Skeletal muscle tissue (tissue), 4 donors: ENCODE measurements around the gene VAX1. TPM values are rescaled to one million over a fixed set of nuclear protein-coding genes. Genes with fewer than 3 reads are reported as not detected.

Experiments
- H3K27ac ChIP-seq: one replicate; pipeline ENCODE4 v1.7.0; 2013; ENCODE audit warnings: mild to moderate bottlenecking, low read depth, low read length, inconsistent platforms
- H3K27me3 ChIP-seq, 3 donors: one replicate each; pipeline ENCODE4 v1.7.0; 2013; ENCODE audit warnings: low read length in 3 of 3; ENCODE audit not compliant: control insufficient read depth in 3 of 3, insufficient read depth in 3 of 3
- H3K36me3 ChIP-seq, 3 donors: one replicate each; pipeline ENCODE4 v1.7.0; 2013; ENCODE audit warnings: low read length in 3 of 3; ENCODE audit not compliant: control insufficient read depth in 3 of 3, insufficient read depth in 3 of 3
- H3K4me1 ChIP-seq, 3 donors: one replicate each; pipeline ENCODE4 v1.7.0; 2013; ENCODE audit warnings: low read length in 3 of 3, mild to moderate bottlenecking in 3 of 3; ENCODE audit not compliant: control insufficient read depth in 3 of 3, insufficient read depth in 3 of 3
- H3K4me3 ChIP-seq, 3 donors: one replicate each; pipeline ENCODE4 v1.7.0; 2013; ENCODE audit warnings: low read length in 3 of 3
- H3K9ac ChIP-seq, 3 donors: one replicate each; pipeline ENCODE4 v1.7.0; 2013; ENCODE audit warnings: low read length in 3 of 3, mild to moderate bottlenecking in 3 of 3, moderate library complexity in 2 of 3, low read depth in 1 of 3
- H3K9me3 ChIP-seq, 3 donors: one replicate each; pipeline ENCODE4 v1.7.0; 2013; ENCODE audit warnings: low read length in 3 of 3; ENCODE audit not compliant: control insufficient read depth in 3 of 3
- total RNA-seq: library from RNA; depleted of rRNA; stranded (reverse); fragments of >200 nt; gene quantifications from one replicate; pipeline ENCODE4 v1.2.3, GENCODE V29; 2014
- donor health status: Osteomylitis.

Gene VAX1
- total RNA-seq, 1 donor from 2014 or later: not detected

GRCh38 chr10:117170244-117170643, 32.2 kb upstream of the VAX1 start:
- Histone ChIP-seq H3K27me3 (peaks cover 84 to 89% (median 89%) of the 10 kb centered on the region in 3 donors), H3K9me3 (no peaks in the 10 kb centered on the region), H3K36me3 (no peaks in the 10 kb centered on the region), H3K4me3 (no peak overlapping the region), H3K9ac (no peak overlapping the region), H3K4me1 (peaks cover 10 to 18% (median 16%) of the 10 kb centered on the region in 3 donors), H3K27ac (no peak overlapping the region)

DNA sequence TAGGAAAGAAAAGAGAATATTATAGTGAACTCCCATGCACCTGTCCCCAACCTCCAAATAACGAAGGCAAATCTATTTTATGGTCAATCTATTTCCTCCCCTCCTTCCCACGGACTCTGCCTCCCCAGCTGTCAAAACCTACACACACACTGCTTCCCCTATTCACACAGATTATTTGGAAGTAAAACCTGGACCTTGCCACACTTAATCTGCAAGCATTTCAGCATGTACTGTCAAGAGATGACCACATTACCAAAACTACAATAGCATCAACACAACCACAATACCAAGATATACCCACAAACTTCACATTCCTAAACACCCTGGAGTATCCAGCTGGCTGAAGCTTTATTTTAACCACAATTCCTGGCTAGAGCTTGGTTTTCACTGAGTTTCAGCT, 31.4 kb upstream of the VAX1 start:
- peaks cover 90 to 95% (median 91%) of the 10 kb centered on the region in 3 donors for H3K27me3 ChIP-seq
- H3K9me3 ChIP-seq: no peaks in the 10 kb centered on the region
- H3K36me3 ChIP-seq: no peaks in the 10 kb centered on the region
- no peak overlapping the region for H3K4me3 ChIP-seq
- H3K27ac ChIP-seq: no peak overlapping the region
- H3K4me1 ChIP-seq: peaks cover 10 to 14% (median 14%) of the 10 kb centered on the region in 3 donors
- H3K9ac ChIP-seq: no peak overlapping the region

- H3K9ac ChIP-seq: no peak overlapping the region
- H3K4me3 ChIP-seq: no peak overlapping the region
- no peaks in the 10 kb centered on the region for H3K9me3 ChIP-seq
- H3K4me1 ChIP-seq: peaks cover 10 to 14% (median 13%) of the 10 kb centered on the region in 3 donors
- peaks cover 90 to 95% (median 94%) of the 10 kb centered on the region in 3 donors for H3K27me3 ChIP-seq
- H3K36me3 ChIP-seq: no peaks in the 10 kb centered on the region
- H3K27ac ChIP-seq: no peak overlapping the region
Observed at GRCh38 chr10:117168729-117169128, 30.7 kb upstream of the VAX1 start.

DNA sequence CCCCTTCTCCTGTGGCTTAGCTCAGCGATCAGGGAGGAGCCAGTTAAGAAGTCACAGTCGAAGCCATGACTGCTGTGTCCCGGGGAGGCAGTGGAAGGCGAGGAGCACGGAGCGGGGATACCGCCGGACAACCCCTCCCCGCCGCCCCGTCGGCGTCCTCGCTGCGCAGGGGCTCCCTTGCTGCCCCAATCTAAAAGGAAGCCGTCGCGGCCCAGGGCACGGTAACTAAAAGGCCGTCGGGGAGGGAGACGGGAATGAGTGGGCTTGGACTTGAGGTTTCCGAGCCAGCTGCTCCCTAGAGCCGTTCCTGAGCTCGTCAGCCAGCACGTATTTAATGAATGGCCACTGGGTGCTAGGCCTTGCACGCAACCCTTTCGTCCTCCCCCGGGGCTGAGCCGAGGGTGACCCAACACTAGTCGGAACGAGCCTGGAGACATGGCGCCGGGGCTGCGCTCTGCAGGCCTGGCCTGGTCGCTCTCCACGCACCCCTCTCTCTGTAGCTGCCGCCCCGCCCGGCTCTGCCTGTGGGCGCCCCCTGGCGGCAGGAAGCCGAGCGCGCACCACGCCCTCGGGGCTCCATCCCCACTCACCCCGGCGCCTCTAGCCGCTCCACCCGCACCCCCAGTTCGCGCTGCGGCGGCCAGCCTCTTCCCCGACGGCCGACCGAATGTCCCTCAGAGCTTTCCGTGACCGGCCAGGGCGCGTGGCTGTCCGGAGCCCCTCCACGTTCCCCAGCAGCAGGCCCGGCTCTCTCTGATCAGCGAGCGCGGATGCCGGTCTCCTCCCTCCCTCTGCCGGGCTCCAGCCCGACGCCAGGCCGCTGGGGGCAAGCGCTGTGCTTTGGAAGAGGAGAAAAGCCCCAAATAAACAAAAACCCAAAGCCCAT, 30.0 kb upstream of the VAX1 start:
- no peaks in the 10 kb centered on the region for H3K36me3 ChIP-seq
- no peak overlapping the region for H3K9ac ChIP-seq
- H3K27ac ChIP-seq: no peak overlapping the region
- peaks cover 90 to 95% (median 95%) of the 10 kb centered on the region in 3 donors for H3K27me3 ChIP-seq
- H3K4me1 ChIP-seq: peaks cover 10 to 14% (median 13%) of the 10 kb centered on the region in 3 donors
- H3K9me3 ChIP-seq: no peaks in the 10 kb centered on the region
- H3K4me3 ChIP-seq: peak overlapping the region; percentile 29 to 51 (median 46)

- H3K9ac ChIP-seq: no peak overlapping the region
- H3K9me3 ChIP-seq: no peaks in the 10 kb centered on the region
- H3K27ac ChIP-seq: no peak overlapping the region
- no peak overlapping the region for H3K4me3 ChIP-seq
- peaks cover 93 to 94% (median 93%) of the 10 kb centered on the region in 3 donors for H3K27me3 ChIP-seq
- H3K36me3 ChIP-seq: no peaks in the 10 kb centered on the region
- H3K4me1 ChIP-seq: peaks cover 10 to 14% (median 13%) of the 10 kb centered on the region in 3 donors
Observed at GRCh38 chr10:117167346-117167788, 29.3 kb upstream of the VAX1 start.

DNA sequence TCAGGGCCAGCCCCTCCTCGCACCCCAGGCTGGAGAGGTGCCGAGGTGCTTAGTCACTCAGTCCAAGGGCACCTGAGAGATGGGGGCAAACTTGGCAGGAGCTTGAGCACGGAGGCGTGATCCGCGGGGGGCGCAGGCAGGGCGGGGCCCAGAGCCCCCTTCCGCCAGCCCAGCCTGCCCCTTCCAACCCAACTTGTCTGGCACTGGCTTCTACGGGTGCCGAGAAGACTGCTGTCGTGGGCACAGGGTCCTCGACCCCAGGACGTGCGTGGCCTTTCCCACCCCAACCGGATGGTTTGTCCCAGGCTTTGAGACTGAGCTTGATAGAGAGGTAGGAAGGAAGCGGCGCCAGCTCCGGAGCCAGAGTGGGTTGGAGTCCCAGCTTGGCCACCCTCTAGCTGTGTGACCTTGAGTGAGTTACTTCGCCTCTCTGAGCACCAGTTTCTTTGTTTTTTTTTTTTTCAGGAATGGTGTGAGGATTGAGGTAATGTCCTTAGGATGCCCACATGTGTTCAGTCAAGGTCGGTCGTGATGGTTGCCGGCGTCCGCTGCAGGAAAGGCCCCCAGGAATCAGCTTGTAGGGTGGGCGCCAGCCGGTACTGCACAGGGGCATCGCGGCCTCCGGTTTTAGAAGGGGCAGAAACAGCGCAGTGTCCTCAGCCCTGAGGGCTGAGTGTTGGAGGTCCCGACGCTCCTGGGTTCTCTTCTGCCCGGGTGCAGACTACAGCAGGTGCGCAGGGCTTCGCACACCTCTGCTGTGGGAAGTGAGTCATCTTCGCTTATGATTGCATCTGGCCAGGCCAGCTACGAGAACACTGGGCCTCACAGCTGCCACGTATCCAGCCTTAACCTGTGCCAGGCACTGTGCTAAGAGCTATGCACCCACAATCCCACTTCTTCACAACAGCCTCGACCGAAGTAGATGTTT, 28.6 kb upstream of the VAX1 start:
- H3K27me3 ChIP-seq: peaks cover 90 to 93% (median 91%) of the 10 kb centered on the region in 3 donors
- peaks cover 10 to 16% (median 13%) of the 10 kb centered on the region in 3 donors for H3K4me1 ChIP-seq
- no peak overlapping the region for H3K27ac ChIP-seq
- no peak overlapping the region for H3K4me3 ChIP-seq
- H3K9me3 ChIP-seq: no peaks in the 10 kb centered on the region
- no peaks in the 10 kb centered on the region for H3K36me3 ChIP-seq
- no peak overlapping the region for H3K9ac ChIP-seq

- no peak overlapping the region for H3K27ac ChIP-seq
- no peaks in the 10 kb centered on the region for H3K36me3 ChIP-seq
- H3K4me3 ChIP-seq: peak overlapping the region in 2 of 3 donors; percentile 6 to 43
- H3K9me3 ChIP-seq: no peaks in the 10 kb centered on the region
- H3K4me1 ChIP-seq: peaks cover 10 to 16% (median 13%) of the 10 kb centered on the region in 3 donors
- no peak overlapping the region for H3K9ac ChIP-seq
- H3K27me3 ChIP-seq: peaks cover 91 to 93% (median 93%) of the 10 kb centered on the region in 3 donors
Observed at GRCh38 chr10:117165538-117166417, 27.7 kb upstream of the VAX1 start.

DNA sequence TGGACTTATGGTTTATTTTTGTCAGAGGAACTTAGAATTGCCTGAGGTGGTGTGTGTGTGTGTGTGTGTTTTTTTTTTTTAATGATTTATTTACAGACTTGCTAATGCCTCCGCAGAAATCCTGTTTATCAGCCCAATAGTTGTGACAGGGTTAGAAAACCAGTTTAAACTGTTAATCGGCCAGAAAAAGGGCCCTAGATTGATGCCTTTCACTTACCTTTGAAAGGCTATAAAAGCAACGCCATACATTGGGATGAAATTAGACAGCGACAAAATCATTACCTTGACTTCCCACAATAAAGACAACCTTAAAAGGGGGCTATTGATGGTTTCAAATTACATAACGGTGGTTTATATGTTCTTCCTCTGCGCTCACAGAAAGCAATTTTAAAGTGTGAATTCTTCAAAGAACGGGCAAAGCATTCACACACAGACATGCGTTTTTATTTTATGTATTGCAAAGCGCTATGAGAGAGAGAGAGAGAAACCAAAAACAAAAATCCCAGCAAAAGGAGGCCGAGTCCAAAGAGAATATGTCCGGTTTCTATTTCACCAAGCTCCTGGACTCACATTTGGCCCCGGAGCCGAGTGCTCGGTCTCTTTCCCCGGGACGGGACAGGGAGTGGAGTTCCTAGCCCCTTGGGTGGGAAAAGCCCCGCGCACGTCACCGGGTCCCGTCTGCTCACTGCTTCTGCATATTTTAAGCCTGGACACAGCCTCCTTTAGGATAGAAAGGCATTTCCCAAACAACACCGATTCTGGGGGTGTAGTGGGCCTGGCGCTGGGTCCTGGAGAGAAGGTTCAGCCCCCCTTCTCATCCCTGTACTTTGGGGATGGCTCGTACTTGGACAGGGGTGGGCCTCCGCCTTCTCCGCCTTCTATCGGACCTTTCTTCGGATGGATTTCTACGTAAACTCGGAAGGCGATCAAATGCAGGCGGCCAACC, 26.8 kb upstream of the VAX1 start:
- Histone ChIP-seq H3K9ac (no peak overlapping the region), H3K27me3 (peaks cover 90 to 96% (median 93%) of the 10 kb centered on the region in 3 donors), H3K4me1 (peaks cover 10 to 16% (median 13%) of the 10 kb centered on the region in 3 donors), H3K36me3 (no peaks in the 10 kb centered on the region), H3K9me3 (no peaks in the 10 kb centered on the region), H3K27ac (no peak overlapping the region), H3K4me3 (peak overlapping the region in 1 of 3 donors; percentile 43)
